Measurements from ENCODE around the gene DPEP2.

- no peak for TF ChIP-seq CTCF (IDR thresholded peaks at IDR 0.05)
- no peak for TF ChIP-seq POLR2A (IDR thresholded peaks at IDR 0.05)
These were observed 29.8 kb downstream of the DPEP2 start for GRCh38 chr16:67969254-67970039.
